K562 (cell line): ENCODE measurements around the gene BRPF1. TPM values are rescaled to one million over a fixed set of nuclear protein-coding genes. Genes with fewer than 3 reads are reported as not detected.

Source experiments
- E2F6 ChIP-seq, 2 experiments: IDR thresholded peaks; 2 replicates each; pipeline ENCODE4 v1.6.1; 2011; ENCODE audit warnings: borderline replicate concordance in 1 of 2, control low read depth in 1 of 2, low read depth in 1 of 2, low read length in 1 of 2, mild to moderate bottlenecking in 1 of 2, mixed read lengths in 1 of 2, moderate library complexity in 1 of 2; ENCODE audit not compliant: insufficient read depth in 1 of 2, insufficient read length in 1 of 2, poor library complexity in 1 of 2, severe bottlenecking in 1 of 2; ENCODE audit errors: extremely low read depth in 1 of 2
- ESRRB ChIP-seq: fragments of 250-450 bp; sonication (Bioruptor Pico); IDR thresholded peaks from 2 replicates; pipeline ENCODE4 v1.5.0; 2020; ENCODE audit warnings: mild to moderate bottlenecking, moderate library complexity, borderline replicate concordance
- ETV5 ChIP-seq: sonication (generic); formaldehyde crosslinking; IDR thresholded peaks from 2 replicates; pipeline ENCODE4 v1.4.0; 2020; ENCODE audit warnings: low read depth, mild to moderate bottlenecking, missing genetic modification reagents
- FOXP1 ChIP-seq: sonication (generic); formaldehyde crosslinking; IDR thresholded peaks from 2 replicates; pipeline ENCODE4 v1.8.0; 2022; ENCODE audit warnings: mild to moderate bottlenecking, missing genetic modification reagents
- HOXB6 ChIP-seq: fragments of 250-450 bp; sonication (Bioruptor Pico); IDR thresholded peaks from 2 replicates; pipeline ENCODE4 v1.5.1; 2022; ENCODE audit warnings: mild to moderate bottlenecking, borderline replicate concordance
- KDM2B ChIP-seq: fragments of 250-450 bp; sonication (Bioruptor Pico); IDR thresholded peaks from 2 replicates; pipeline ENCODE4 v1.8.0; 2021; ENCODE audit warnings: mild to moderate bottlenecking, moderate library complexity
- NONO ChIP-seq, 2 experiments: fragments of 200-400 bp in 1 of 2; fragments of 450-650 bp in 1 of 2; formaldehyde crosslinking in 1 of 2; IDR thresholded peaks; 2 replicates each; pipeline ENCODE4 v1.6.1; 2017; ENCODE audit warnings: low read depth in 2 of 2, mild to moderate bottlenecking in 2 of 2, moderate library complexity in 2 of 2, low read length in 1 of 2
- NUFIP1 ChIP-seq: fragments of 450-650 bp; IDR thresholded peaks from 2 replicates; pipeline ENCODE4 v1.6.1; 2018; ENCODE audit not compliant: partially characterized antibody
- PYGO2 ChIP-seq: fragments of 450-650 bp; IDR thresholded peaks from 2 replicates; pipeline ENCODE4 v1.6.1; 2016; ENCODE audit warnings: mild to moderate bottlenecking, missing genetic modification characterization, moderate library complexity, missing compliant biosample characterization
- SMAD4 ChIP-seq: fragments of 250-450 bp; sonication (Bioruptor Pico); conservative IDR thresholded peaks from 2 replicates; pipeline ENCODE4 v1.8.0; 2021; ENCODE audit warnings: inconsistent platforms, mild to moderate bottlenecking, moderate library complexity
- ZNF518B ChIP-seq: fragments of 250-450 bp; sonication (Bioruptor Pico); IDR thresholded peaks from 2 replicates; pipeline ENCODE4 v1.5.0; 2021; ENCODE audit warnings: mild to moderate bottlenecking, moderate library complexity
- ZSCAN32 ChIP-seq: fragments of 450-650 bp; formaldehyde crosslinking; IDR thresholded peaks from 2 replicates; pipeline ENCODE4 v1.4.0; 2020; ENCODE audit warnings: mild to moderate bottlenecking, moderate library complexity
- polyA plus RNA-seq, 8 experiments: library from polyadenylated mRNA; depleted of rRNA in 4 of 8; stranded (reverse) in 5 of 8; unstranded in 3 of 8; fragments of >200 nt; fragmentation: Nextera tagmentation in 2 of 8; fragmentation: Illumina TruSeq in 1 of 8; extraction: Ambion mirVana in 2 of 8; extraction: Trizol in 1 of 8; gene quantifications; 2 replicates each; pipeline versions ENCODE4 v1.2.1 to v1.2.3, GENCODE V29; 2011 to 2014; ENCODE audit warnings: inconsistent platforms in 1 of 8, missing spikeins in 1 of 8
- total RNA-seq, 7 experiments: library from RNA; depleted of rRNA in 6 of 7; stranded (reverse); fragments of >200 nt in 6 of 7; fragmentation: Illumina TruSeq in 2 of 7; extraction: Trizol in 2 of 7; gene quantifications; 2 replicates each; pipeline versions ENCODE4 v1.2.1 to v1.2.3, GENCODE V29; 2011 to 2021; ENCODE audit warnings: low replicate concordance in 1 of 7
- TF ChIP-seq, protein P1 (sequence below), 2 experiments: fragments of 450-650 bp in 1 of 2; IDR thresholded peaks; 2 replicates each; pipeline ENCODE4 v1.6.1; 2011 to 2017; ENCODE audit warnings: low read depth in 2 of 2, antibody characterized with exemption in 1 of 2, borderline replicate concordance in 1 of 2, low read length in 1 of 2, mild to moderate bottlenecking in 1 of 2, mixed read lengths in 1 of 2; ENCODE audit not compliant: control insufficient read depth in 1 of 2
- TF ChIP-seq, protein P2 (sequence below), 2 experiments: fragments of 450-650 bp; IDR thresholded peaks; 2 replicates each; pipeline ENCODE4 v1.6.1; 2018; ENCODE audit warnings: mild to moderate bottlenecking in 2 of 2, low read depth in 1 of 2; ENCODE audit not compliant: partially characterized antibody in 2 of 2

BRPF1 gene
- total and polyA plus RNA-seq, 9 of the 15 experiments (the other 6 are each of a cell fraction or from before 2014, with no cell fraction given): 1.1 to 40.2 (median 23.5) TPM

DNA sequence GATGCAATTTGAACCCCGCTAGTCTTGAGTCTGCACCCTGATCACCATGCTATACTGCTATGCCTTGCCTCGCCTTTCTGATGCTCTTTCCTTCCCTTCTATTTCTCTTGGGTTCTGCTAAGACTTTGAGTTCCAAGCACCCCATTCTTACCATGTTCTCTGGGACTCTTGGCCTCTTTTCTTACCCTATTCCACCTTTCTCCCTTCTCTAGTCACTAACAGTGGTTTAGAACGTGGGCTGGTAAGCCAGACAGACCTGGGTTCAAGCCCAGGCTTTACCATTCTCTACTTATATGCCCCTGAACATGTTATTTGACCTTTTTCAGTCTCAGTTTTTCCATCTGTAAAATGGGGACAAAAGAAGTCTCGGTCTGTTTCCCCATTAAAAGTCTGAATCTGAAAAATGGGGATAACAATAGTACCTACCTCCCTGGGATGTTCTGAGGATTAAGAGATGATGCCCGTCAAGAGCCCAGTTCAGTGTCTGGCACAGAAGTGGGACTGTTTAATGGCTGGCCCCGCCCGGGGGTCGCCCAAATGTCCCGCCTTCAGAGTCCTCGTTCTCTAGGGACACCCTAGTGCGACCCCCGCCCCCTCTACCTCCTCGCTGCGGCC, 60.4 kb downstream of the BRPF1 start (continued):
- 0 out of 2 replicates have a peak, but pooled peaks have one; percentile 27 for TF ChIP-seq PYGO2 (tag)
- TF ChIP-seq ETV5 (CRISPR knock-in tag): no peak
- TF ChIP-seq E2F6 (IDR thresholded peaks at IDR 0.05; ENCODE audit: borderline replicate concordance in 1 of 2, extremely low read depth in 1 of 2, insufficient read depth in 1 of 2, insufficient read length in 1 of 2, low read depth in 1 of 2, low read length in 1 of 2, poor library complexity in 1 of 2, severe bottlenecking in 1 of 2): no peak
- no peak for TF ChIP-seq HOXB6 (CRISPR knock-in tag)
- TF ChIP-seq NONO (IDR thresholded peaks at IDR 0.05; ENCODE audit: low read depth in 2 of 2, low read length in 1 of 2): no peak
- TF ChIP-seq ZNF518B (CRISPR knock-in tag): 0 out of 2 replicates have a peak, but pooled peaks have one; percentile 46
- no peak for TF ChIP-seq NUFIP1
- TF ChIP-seq KDM2B: no peak
- TF ChIP-seq ESRRB (CRISPR knock-in tag): no peak
- no peak for TF ChIP-seq ZSCAN32 (CRISPR knock-in tag)
- TF ChIP-seq, protein P1, sequence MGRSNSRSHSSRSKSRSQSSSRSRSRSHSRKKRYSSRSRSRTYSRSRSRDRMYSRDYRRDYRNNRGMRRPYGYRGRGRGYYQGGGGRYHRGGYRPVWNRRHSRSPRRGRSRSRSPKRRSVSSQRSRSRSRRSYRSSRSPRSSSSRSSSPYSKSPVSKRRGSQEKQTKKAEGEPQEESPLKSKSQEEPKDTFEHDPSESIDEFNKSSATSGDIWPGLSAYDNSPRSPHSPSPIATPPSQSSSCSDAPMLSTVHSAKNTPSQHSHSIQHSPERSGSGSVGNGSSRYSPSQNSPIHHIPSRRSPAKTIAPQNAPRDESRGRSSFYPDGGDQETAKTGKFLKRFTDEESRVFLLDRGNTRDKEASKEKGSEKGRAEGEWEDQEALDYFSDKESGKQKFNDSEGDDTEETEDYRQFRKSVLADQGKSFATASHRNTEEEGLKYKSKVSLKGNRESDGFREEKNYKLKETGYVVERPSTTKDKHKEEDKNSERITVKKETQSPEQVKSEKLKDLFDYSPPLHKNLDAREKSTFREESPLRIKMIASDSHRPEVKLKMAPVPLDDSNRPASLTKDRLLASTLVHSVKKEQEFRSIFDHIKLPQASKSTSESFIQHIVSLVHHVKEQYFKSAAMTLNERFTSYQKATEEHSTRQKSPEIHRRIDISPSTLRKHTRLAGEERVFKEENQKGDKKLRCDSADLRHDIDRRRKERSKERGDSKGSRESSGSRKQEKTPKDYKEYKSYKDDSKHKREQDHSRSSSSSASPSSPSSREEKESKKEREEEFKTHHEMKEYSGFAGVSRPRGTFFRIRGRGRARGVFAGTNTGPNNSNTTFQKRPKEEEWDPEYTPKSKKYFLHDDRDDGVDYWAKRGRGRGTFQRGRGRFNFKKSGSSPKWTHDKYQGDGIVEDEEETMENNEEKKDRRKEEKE (IDR thresholded peaks at IDR 0.05; ENCODE audit: borderline replicate concordance in 1 of 2, control insufficient read depth in 1 of 2, low read depth in 2 of 2, low read length in 1 of 2): no peak
- no peak for TF ChIP-seq FOXP1 (CRISPR knock-in tag)
- TF ChIP-seq, protein P2, sequence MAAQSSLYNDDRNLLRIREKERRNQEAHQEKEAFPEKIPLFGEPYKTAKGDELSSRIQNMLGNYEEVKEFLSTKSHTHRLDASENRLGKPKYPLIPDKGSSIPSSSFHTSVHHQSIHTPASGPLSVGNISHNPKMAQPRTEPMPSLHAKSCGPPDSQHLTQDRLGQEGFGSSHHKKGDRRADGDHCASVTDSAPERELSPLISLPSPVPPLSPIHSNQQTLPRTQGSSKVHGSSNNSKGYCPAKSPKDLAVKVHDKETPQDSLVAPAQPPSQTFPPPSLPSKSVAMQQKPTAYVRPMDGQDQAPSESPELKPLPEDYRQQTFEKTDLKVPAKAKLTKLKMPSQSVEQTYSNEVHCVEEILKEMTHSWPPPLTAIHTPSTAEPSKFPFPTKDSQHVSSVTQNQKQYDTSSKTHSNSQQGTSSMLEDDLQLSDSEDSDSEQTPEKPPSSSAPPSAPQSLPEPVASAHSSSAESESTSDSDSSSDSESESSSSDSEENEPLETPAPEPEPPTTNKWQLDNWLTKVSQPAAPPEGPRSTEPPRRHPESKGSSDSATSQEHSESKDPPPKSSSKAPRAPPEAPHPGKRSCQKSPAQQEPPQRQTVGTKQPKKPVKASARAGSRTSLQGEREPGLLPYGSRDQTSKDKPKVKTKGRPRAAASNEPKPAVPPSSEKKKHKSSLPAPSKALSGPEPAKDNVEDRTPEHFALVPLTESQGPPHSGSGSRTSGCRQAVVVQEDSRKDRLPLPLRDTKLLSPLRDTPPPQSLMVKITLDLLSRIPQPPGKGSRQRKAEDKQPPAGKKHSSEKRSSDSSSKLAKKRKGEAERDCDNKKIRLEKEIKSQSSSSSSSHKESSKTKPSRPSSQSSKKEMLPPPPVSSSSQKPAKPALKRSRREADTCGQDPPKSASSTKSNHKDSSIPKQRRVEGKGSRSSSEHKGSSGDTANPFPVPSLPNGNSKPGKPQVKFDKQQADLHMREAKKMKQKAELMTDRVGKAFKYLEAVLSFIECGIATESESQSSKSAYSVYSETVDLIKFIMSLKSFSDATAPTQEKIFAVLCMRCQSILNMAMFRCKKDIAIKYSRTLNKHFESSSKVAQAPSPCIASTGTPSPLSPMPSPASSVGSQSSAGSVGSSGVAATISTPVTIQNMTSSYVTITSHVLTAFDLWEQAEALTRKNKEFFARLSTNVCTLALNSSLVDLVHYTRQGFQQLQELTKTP (IDR thresholded peaks at IDR 0.05; ENCODE audit: low read depth in 1 of 2, partially characterized antibody in 2 of 2): peak in 1 of 2 experiments; percentile 27
- TF ChIP-seq SMAD4 (CRISPR knock-in tag): no peak
